SK-N-SH (cell line): ENCODE measurements around the gene PGLYRP3. TPM values are rescaled to one million over a fixed set of nuclear protein-coding genes. Genes with fewer than 3 reads are reported as not detected.

Source experiments
- CTCF ChIA-PET: fragments of 300-600, 350-600 bp; formaldehyde crosslinking; extraction: SDS; loops from one replicate; lab custom pipeline; 2021; lab: Yijun Ruan, JAX
- POLR2A ChIA-PET: fragments of 350-600 bp; sonication (Branson Sonifier 250); formaldehyde crosslinking; extraction: SDS; loops from one replicate; lab custom pipeline; 2020; ENCODE audit warnings: antibody characterized with exemption, inconsistent platforms; lab: Yijun Ruan, JAX
- DNase-seq: peaks from one replicate; pipeline ENCODE4 v3.0.0; 2012
- H2AFZ ChIP-seq: fragments of 200-600 bp; sonication (generic); 2 replicates; pipeline ENCODE4 v1.8.1; 2016; ENCODE audit warnings: antibody characterized with exemption, mild to moderate bottlenecking, low read depth
- H3F3A ChIP-seq: fragments of 200-600 bp; sonication (generic); replicated peaks from 2 replicates; pipeline ENCODE3; 2016; ENCODE audit warnings: antibody characterized with exemption, mild to moderate bottlenecking; ENCODE audit not compliant: insufficient read depth
- H3K27ac ChIP-seq, 2 experiments: fragments of 200-500 bp in 1 of 2; fragments of 200-600 bp in 1 of 2; sonication (Bioruptor generic) in 1 of 2; sonication (generic), shearing (Covaris generic) in 1 of 2; 2 replicates each; pipeline versions ENCODE4 v1.5.1 to v1.6.1; 2014 to 2016; ENCODE audit warnings: low read depth in 2 of 2, inconsistent platforms in 1 of 2, low read length in 1 of 2, mild to moderate bottlenecking in 1 of 2, mixed read lengths in 1 of 2
- H3K27me3 ChIP-seq: fragments of 200-600 bp; sonication (generic), shearing (Covaris generic); 2 replicates; pipeline ENCODE4 v1.6.1; 2016; ENCODE audit warnings: mixed run types; ENCODE audit not compliant: insufficient read depth
- H3K36me3 ChIP-seq, 2 experiments: fragments of 200-500 bp in 1 of 2; fragments of 200-600 bp in 1 of 2; sonication (Bioruptor generic) in 1 of 2; sonication (generic) in 1 of 2; replicated peaks in 1 of 2; 2 replicates each; pipeline versions ENCODE3 to v1.5.1; 2014 to 2016; ENCODE audit warnings: low read length in 1 of 2, mild to moderate bottlenecking in 1 of 2; ENCODE audit not compliant: insufficient read depth in 2 of 2, control insufficient read depth in 1 of 2
- H3K4me1 ChIP-seq, 2 experiments: fragments of 200-500 bp in 1 of 2; fragments of 200-600 bp in 1 of 2; sonication (Bioruptor generic) in 1 of 2; sonication (generic), shearing (Covaris generic) in 1 of 2; 2 replicates each; pipeline versions ENCODE4 v1.5.1 to v1.6.1; 2014 to 2016; ENCODE audit warnings: low read depth in 1 of 2, low read length in 1 of 2, mixed run types in 1 of 2; ENCODE audit not compliant: insufficient read depth in 2 of 2, control insufficient read depth in 1 of 2
- H3K4me2 ChIP-seq: fragments of 200-600 bp; sonication (generic), shearing (Covaris generic); 2 replicates; pipeline ENCODE4 v1.6.1; 2017; ENCODE audit warnings: mixed run types
- H3K4me3 ChIP-seq, 2 experiments: fragments of 200-500 bp in 1 of 2; fragments of 200-600 bp in 1 of 2; sonication (Bioruptor generic) in 1 of 2; sonication (generic), shearing (Covaris generic) in 1 of 2; 2 replicates each; pipeline versions ENCODE4 v1.5.1 to v1.8.1; 2014 to 2016; ENCODE audit warnings: low read depth in 2 of 2, inconsistent platforms in 1 of 2, low read length in 1 of 2, mild to moderate bottlenecking in 1 of 2, mixed read lengths in 1 of 2, moderate library complexity in 1 of 2
- H3K79me2 ChIP-seq: fragments of 200-600 bp; sonication (generic); 2 replicates; pipeline ENCODE4 v1.8.1; 2017; ENCODE audit warnings: mild to moderate bottlenecking; ENCODE audit not compliant: insufficient read depth
- H3K9ac ChIP-seq: fragments of 200-600 bp; sonication (generic); 2 replicates; pipeline ENCODE4 v1.6.1; 2017; ENCODE audit warnings: mixed run types
- H3K9me2 ChIP-seq: fragments of 200-600 bp; sonication (generic); 2 replicates; pipeline ENCODE4 v1.6.1; 2017; ENCODE audit warnings: mixed run types
- H3K9me3 ChIP-seq: fragments of 200-600 bp; sonication (generic); 2 replicates; pipeline ENCODE4 v1.6.1; 2017; ENCODE audit warnings: mixed run types, mild to moderate bottlenecking, moderate library complexity
- H4K20me1 ChIP-seq: fragments of 200-600 bp; sonication (generic); 2 replicates; pipeline ENCODE4 v1.6.1; 2017; ENCODE audit warnings: mild to moderate bottlenecking, mixed run types; ENCODE audit not compliant: insufficient read depth
- CHD2 ChIP-seq: fragments of 150-350 bp; IDR thresholded peaks from 2 replicates; pipeline ENCODE4 v1.6.1; 2018; ENCODE audit warnings: low read length; ENCODE audit not compliant: partially characterized antibody
- FOXJ3 ChIP-seq: sonication (generic); formaldehyde crosslinking; IDR thresholded peaks from 2 replicates; pipeline ENCODE4 v1.5.1; 2020; ENCODE audit warnings: mild to moderate bottlenecking, missing genetic modification reagents
- GABPA ChIP-seq: IDR thresholded peaks from 2 replicates; pipeline ENCODE4 v1.4.0; 2012; ENCODE audit warnings: low read depth, mild to moderate bottlenecking
- GATA2 ChIP-seq: sonication (generic); formaldehyde crosslinking; IDR thresholded peaks from 2 replicates; pipeline ENCODE4 v1.5.0; 2020; ENCODE audit warnings: mild to moderate bottlenecking, missing genetic modification reagents
- IRF3 ChIP-seq: fragments of 150-350 bp; IDR thresholded peaks from 2 replicates; pipeline ENCODE4 v1.6.1; 2016; ENCODE audit warnings: mild to moderate bottlenecking, low read depth, low read length
- MEF2A ChIP-seq: IDR thresholded peaks from 2 replicates; pipeline ENCODE4 v1.4.0; 2012; ENCODE audit warnings: low read depth, borderline replicate concordance
- RAD21 ChIP-seq: IDR thresholded peaks from 2 replicates; pipeline ENCODE4 v1.6.1; 2012; ENCODE audit warnings: mild to moderate bottlenecking, low read length
- RFX5 ChIP-seq: IDR thresholded peaks from 2 replicates; pipeline ENCODE4 v1.6.1; 2012; ENCODE audit warnings: mild to moderate bottlenecking, improper control_type of control experiment, low read length
- YY1 ChIP-seq: IDR thresholded peaks from 2 replicates; pipeline ENCODE4 v1.4.0; 2012; ENCODE audit warnings: low read depth, mild to moderate bottlenecking
- WGBS: methylation state at CpG from one replicate; pipeline ENCODE4 v1.1.6; 2017; ENCODE audit warnings: low lambda C conversion rate; 5-methylcytosine and 5-hydroxymethylcytosine counted together
- polyA plus RNA-seq, 3 experiments: library from polyadenylated mRNA; depleted of rRNA; stranded (reverse); fragments of >200 nt; gene quantifications; 2 replicates each; pipeline ENCODE4 v1.2.3, GENCODE V29; 2012
- TF ChIP-seq, protein P1 (sequence below): fragments of 200-600 bp; sonication (generic); IDR thresholded peaks from 2 replicates; pipeline ENCODE4 v1.6.1; 2017; ENCODE audit warnings: antibody characterized with exemption, mild to moderate bottlenecking, moderate library complexity
- TF ChIP-seq, protein P2 (sequence below): IDR thresholded peaks from 2 replicates; pipeline ENCODE4 v1.4.0; 2012; ENCODE audit warnings: low read depth, borderline replicate concordance

The PGLYRP3 gene
- polyA plus RNA-seq, 1 of the 3 experiments (the other 2 are of a cell fraction): not detected

DNA sequence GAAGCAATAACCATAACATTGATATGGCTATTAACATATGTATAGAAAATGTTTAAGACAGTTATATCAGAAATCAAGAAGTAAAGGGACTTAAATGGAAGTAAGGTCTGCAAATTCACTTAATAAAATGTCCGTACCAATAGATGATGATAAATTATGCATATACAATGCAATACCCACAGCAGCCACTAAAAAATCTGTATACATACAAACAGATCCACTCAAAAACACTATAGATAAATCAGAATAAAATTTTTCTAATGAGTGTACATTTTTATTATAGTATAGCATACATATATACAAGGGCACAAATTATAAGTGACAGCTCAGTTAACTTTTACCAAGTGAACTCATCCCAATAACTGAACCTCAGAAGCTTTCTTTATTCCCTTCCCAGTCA lies 47.3 kb downstream of the PGLYRP3 start:
- Histone ChIP-seq H3K36me3 (no peaks in the 10 kb centered on the region), H3K4me1 (no peaks in the 10 kb centered on the region; a peak in 1 of 4 replicates), H3K79me2 (no peaks in the 10 kb centered on the region), H4K20me1 (no peaks in the 10 kb centered on the region), H3K9me3 (no peaks in the 10 kb centered on the region), H3K27me3 (peaks cover 41% of the 10 kb centered on the region), H3K4me2 (no peak overlapping the region), H2AFZ (no peak overlapping the region), H3K27ac (no peak overlapping the region), H3K9ac (no peak overlapping the region), H3F3A (no peaks in the 10 kb centered on the region), H3K4me3 (no peak overlapping the region), H3K9me2 (no peaks in the 10 kb centered on the region)
- TF ChIP-seq, protein P1, sequence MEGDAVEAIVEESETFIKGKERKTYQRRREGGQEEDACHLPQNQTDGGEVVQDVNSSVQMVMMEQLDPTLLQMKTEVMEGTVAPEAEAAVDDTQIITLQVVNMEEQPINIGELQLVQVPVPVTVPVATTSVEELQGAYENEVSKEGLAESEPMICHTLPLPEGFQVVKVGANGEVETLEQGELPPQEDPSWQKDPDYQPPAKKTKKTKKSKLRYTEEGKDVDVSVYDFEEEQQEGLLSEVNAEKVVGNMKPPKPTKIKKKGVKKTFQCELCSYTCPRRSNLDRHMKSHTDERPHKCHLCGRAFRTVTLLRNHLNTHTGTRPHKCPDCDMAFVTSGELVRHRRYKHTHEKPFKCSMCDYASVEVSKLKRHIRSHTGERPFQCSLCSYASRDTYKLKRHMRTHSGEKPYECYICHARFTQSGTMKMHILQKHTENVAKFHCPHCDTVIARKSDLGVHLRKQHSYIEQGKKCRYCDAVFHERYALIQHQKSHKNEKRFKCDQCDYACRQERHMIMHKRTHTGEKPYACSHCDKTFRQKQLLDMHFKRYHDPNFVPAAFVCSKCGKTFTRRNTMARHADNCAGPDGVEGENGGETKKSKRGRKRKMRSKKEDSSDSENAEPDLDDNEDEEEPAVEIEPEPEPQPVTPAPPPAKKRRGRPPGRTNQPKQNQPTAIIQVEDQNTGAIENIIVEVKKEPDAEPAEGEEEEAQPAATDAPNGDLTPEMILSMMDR: peak; percentile 24; the same call in 1 of the 2 replicates
- TF ChIP-seq YY1: no peak
- WGBS: 12% methylated on average over 1 of the region's 1 CpG
- POLR2A ChIA-PET: no interaction called here
- CTCF ChIA-PET: no interaction called here
- DNase-seq: no peak

GRCh38 chr1:153262462-153263157 lies 50.1 kb downstream of the PGLYRP3 start:
- Histone ChIP-seq H2AFZ (no peak overlapping the region), H3K9me3 (no peaks in the 10 kb centered on the region), H3K4me3 (no peak overlapping the region), H3K79me2 (no peaks in the 10 kb centered on the region), H3K9me2 (no peaks in the 10 kb centered on the region), H4K20me1 (no peaks in the 10 kb centered on the region), H3K36me3 (no peaks in the 10 kb centered on the region), H3K27me3 (peaks cover 55% of the 10 kb centered on the region), H3K4me1 (no peaks in the 10 kb centered on the region; a peak in 1 of 4 replicates), H3F3A (no peaks in the 10 kb centered on the region), H3K27ac (no peak overlapping the region), H3K9ac (no peak overlapping the region), H3K4me2 (no peak overlapping the region)
- ChIA-PET CTCF (interaction anchor here (0.6 to 1.6 kb wide), 3 partner anchors 26 to 254 kb away, joined by 3 read pairs; no protein-coding TSS in a partner anchor), POLR2A (no interaction called here)
- 6% methylated on average over 10 of the region's 10 CpGs for WGBS
- TF ChIP-seq GATA2 (no peak), MEF2A (no peak), RFX5 (no peak), CHD2 (no peak), RAD21 (no peak), GABPA (no peak), FOXJ3 (CRISPR knock-in tag) (no peak), IRF3 (no peak)
- TF ChIP-seq, protein P2, sequence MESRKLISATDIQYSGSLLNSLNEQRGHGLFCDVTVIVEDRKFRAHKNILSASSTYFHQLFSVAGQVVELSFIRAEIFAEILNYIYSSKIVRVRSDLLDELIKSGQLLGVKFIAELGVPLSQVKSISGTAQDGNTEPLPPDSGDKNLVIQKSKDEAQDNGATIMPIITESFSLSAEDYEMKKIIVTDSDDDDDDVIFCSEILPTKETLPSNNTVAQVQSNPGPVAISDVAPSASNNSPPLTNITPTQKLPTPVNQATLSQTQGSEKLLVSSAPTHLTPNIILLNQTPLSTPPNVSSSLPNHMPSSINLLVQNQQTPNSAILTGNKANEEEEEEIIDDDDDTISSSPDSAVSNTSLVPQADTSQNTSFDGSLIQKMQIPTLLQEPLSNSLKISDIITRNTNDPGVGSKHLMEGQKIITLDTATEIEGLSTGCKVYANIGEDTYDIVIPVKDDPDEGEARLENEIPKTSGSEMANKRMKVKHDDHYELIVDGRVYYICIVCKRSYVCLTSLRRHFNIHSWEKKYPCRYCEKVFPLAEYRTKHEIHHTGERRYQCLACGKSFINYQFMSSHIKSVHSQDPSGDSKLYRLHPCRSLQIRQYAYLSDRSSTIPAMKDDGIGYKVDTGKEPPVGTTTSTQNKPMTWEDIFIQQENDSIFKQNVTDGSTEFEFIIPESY: no peak
- no peak for DNase-seq
